CD4-positive, alpha-beta T cell treated with Interleukin-6 at 100 ng/mL for 8 hours (primary cell): ENCODE results near the gene STRN.
"Not testable (repeated sequence)": the region's sequence is repeated elsewhere in the genome, so short reads cannot be mapped to it uniquely, and the experiment has no call there.

Source experiments
- DNase-seq: peaks from one replicate; pipeline ENCODE4 v3.0.0-alpha.2; 2020; ENCODE audit warnings: mixed read lengths, low spot score

Gene STRN

GRCh38 chr2:36834731-36835524, 131.4 kb downstream of the STRN start:
- DNase-seq = no peak

- no peak for DNase-seq
Observed at GRCh38 chr2:36834203-36834602, 132.1 kb downstream of the STRN start.

GRCh38 chr2:36831185-36831584, 135.2 kb downstream of the STRN start:
- DNase-seq = no peak

GRCh38 chr2:36824683-36825082, 141.7 kb downstream of the STRN start:
- not testable (repeated sequence) for DNase-seq

DNA sequence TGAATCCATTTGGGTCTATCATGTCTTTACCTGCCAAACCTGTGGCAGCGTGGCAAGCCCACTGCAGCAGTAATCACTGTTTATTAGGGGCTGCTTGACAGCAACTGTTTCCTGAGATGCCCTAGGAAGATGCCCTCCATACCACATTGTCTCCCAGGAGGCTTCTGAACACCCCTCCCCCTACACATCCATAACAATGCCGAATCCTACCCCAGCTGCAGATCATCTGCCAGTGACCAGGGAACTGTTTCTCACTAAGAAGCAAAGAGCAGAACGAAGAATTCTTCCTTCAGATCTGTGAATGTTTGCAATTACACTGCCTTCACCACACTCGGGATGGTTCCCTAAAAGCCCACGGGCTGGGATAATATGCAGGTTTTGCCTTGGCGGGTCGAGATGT, 142.1 kb downstream of the STRN start:
- no peak for DNase-seq

DNA sequence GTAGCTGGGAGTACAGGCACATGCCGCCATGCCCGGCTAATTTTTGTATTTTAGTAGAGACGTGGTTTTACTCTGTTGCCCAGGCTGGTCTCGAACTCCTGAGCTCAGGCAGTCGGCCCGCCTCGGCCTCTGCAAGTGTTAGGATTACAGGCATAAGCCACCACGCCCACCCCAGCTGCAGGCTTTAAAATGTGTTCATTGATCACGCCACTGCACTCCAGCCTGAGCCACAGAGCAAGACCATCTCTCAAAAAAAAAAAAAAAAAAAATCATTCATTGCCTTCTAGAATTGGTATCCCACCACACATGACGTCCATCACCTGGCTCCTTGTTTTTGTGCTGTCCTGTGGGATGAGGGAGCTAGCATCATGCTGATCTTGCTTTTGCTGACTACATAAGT, 142.5 kb downstream of the STRN start:
- DNase-seq = no peak

DNA sequence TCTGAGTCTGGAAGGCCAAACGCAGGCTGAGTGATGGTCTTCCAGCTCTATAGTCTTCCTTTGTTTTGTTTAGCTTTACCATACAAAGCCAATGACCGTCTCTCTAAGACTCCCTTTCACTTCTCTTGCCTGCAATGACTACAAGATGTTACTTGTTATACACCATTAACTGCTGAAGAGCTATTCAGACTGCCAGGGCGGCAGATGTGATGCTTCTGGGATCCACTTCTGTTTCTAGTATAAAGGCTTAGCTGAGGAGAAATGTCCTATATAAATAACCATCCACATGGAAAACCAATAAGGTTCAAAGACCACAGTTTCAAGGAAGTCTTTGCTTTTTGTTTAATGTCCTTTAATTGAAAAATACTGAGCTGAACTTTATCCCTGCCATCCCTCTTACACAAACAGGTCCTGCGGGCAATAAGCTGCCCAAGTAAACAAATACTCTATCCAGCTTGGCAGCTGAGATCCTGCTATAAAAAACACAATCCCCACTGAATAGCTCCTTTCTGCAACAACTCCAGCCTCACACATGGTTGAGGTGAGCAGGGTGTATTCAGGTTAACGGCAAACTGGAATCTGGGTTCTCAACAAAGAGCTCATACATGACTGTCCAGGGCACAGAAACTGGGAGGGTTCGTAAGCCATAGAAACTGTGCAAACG, 145.3 kb downstream of the STRN start:
- no peak for DNase-seq

DNA sequence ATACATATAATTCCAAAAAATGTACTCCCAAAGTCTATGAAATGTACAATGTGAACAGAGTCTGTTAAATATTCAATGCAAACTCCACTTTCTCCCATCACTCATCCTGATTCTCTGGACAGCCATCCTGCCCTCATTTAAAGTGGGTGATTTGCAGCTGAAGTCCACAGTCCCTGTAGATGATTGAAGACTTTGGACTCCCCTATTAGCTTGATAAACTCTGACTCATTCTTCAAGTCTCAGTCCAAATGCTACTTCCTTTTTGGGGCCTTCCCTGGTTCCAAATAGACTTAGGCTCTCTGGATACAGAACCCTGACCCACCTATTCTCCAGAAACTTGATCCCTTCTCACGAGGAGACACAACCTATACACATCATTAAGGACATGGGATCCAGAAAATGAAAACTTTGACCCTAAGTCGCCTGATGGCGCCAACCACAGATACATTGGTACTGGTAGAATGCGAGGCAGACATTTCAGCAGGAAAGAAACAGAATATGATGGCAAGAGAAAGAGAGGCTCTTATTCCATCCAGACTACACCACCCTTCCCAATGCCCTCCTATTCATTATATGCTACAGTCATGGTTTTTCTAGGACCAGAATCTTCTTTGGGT, 147.1 kb downstream of the STRN start:
- no peak for DNase-seq

GRCh38 chr2:36818542-36818941, 147.8 kb downstream of the STRN start:
- DNase-seq = no peak

DNA sequence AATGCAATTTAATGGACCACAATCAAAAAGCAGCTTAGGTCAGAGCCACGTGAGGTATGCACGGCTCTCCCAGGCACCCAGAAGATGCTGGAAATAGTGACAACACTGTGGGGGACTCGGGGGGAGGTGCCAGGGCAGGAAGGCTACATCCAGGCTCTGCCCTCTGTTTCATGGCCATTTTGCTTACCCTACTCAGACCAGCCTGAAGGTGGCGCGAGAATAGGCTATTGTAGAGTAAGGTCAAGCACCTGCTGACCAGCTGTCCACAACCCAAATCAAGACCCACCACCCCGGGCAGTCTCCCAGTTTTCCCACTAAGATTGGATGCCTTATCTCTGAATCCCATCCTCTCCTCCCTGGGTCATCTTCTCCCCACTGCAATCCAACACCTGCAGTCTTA, 154.1 kb downstream of the STRN start:
- DNase-seq = no peak

DNA sequence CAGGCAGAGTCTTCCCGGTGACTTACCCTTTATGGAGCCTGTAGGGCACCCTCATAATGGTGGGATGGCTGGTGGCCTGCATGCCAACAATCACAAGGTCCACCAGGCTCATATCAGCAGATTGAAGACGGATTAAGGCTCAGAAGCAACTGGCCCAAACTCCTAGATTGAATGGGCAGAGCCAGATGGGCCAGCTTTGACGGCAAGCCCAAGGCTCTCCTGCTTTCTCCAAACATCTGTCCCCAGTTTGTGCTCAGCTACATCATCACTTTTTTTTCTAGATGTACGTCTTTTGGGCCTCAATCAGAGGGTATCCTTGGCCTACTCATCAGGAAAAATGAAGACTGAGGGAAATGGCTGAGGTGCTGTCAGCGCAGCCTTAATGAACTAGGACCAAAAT, 155.3 kb downstream of the STRN start:
- no peak for DNase-seq

DNA sequence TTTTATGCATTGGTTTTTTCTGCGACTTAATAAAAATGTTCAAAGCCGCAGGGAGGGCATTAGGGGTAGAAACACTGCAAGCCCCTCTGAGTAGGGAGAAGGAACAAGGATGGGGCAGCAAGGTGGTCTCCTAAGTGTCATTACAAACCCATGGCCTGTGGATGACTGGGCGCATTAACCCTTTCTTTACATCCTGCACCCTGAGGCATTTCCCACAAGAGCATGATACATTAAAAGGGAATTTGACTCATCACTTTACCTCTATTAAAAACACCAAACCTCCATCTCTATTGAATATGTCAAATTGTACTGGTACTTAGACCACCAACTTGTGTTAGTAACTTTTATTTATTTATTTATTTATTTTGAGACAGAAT, 157.3 kb downstream of the STRN start:
- DNase-seq = no peak

DNA sequence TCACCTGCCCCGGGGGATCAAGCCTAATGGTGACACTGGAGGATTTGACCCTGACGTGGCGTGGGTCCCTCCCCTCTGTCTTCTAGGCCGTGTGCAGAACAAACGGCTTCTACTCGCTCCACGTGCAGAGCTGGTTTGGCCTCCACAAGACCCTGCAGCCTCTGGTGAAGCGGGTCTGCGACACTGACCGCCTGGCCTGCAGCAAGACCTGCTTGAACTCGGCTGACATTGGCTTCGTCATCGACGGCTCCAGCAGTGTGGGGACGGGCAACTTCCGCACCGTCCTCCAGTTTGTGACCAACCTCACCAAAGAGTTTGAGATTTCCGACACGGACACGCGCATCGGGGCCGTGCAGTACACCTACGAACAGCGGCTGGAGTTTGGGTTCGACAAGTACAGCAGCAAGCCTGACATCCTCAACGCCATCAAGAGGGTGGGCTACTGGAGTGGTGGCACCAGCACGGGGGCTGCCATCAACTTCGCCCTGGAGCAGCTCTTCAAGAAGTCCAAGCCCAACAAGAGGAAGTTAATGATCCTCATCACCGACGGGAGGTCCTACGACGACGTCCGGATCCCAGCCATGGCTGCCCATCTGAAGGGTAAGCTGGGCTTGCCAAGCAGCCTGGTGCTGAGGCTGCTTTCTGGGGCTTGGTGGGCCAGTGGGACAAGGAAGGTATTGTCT, 157.8 kb downstream of the STRN start:
- DNase-seq = no peak

GRCh38 chr2:36807223-36807886, 159.0 kb downstream of the STRN start:
- DNase-seq = no peak

DNA sequence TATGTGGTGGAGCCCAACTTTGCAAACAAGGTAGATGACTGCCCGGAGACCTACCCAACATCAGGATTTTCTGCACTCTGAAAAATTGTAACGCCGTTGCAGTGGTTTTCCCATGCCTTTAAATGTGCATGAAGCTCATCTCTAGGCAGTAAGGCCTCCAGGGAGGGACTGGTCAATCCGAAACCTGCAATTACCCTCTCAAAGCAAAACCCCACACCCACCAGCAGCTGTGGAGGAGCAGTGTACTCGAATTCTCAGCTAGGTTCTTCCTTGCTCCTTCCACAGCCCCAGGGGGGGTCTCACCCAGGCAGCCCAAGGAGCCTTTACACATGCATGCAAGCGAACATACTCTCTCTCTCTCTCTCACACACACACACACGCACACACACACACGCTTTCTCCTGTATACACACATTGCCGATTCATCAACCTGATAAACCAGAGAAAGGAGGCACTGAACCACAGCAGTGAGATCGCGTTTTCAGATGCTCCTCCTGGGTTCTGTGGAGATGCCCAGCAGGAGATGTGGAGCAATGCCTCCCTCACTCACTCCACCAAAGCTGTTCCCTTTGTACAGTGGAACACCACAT, 160.6 kb downstream of the STRN start:
- no peak for DNase-seq

- DNase-seq = no peak
Observed at GRCh38 chr2:36802952-36803351, 163.4 kb downstream of the STRN start.

- DNase-seq = no peak
Observed at GRCh38 chr2:36801088-36801487, 165.2 kb downstream of the STRN start.

DNA sequence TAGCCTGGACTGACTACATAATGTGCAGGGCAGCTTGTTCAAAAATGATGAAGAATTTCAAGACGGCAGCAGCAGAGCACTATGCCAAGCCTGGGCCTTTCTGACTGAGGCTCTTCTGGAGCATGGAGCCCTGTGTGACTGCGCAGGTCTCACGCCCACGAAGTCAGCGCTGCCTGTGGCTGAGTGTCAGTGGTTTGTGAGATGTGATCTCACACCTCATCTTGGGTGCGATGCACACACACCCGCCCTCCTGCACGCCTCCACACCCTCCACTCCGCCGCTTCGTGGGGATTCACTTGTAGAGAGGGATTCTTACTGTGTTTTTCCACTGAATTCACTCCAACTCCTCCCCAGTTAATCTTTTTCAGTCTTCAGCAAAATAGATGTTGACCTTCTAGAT, 166.0 kb downstream of the STRN start:
- no peak for DNase-seq

DNA sequence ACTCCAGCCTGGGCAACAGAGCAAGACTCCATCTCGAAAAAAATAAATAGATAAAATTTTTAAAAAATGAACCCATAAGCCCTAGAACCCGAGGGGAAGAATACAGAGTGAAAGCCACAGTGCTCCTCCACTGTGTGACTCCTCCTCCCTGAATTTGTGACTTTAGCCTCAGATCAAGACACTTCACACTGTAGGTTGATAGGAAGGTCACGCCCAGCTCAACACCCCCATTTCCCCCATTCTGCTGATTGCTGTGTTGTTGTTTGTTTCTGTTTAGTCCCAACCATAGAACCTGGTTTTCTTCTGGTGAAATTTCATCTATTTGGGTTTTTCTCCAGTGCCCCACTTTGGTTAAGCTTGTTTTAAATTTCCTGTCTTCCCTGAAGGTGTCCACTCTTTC, 167.6 kb downstream of the STRN start:
- no peak for DNase-seq

GRCh38 chr2:36797324-36798070, 168.8 kb downstream of the STRN start:
- DNase-seq = no peak
